SU-DHL-6 (cell line): ENCODE measurements around the gene FAM72A.
"Not testable (repeated sequence)": the region's sequence is repeated elsewhere in the genome, so short reads cannot be mapped to it uniquely, and the experiment has no call there.

ENCODE experiments used
- CTCF ChIP-seq: fragments of 200-600 bp; sonication (generic); IDR thresholded peaks from one replicate; pipeline ENCODE4 v1.5.1; 2017; ENCODE audit warnings: antibody characterized with exemption, mild to moderate bottlenecking, low read length, moderate library complexity; ENCODE audit not compliant: insufficient read depth, poor library complexity, severe bottlenecking
- EZH2phosphoT487 ChIP-seq: fragments of 200-600 bp; sonication (generic), shearing (Covaris generic); conservative IDR thresholded peaks from 2 replicates; pipeline ENCODE4 v1.6.1; 2018; ENCODE audit warnings: mild to moderate bottlenecking, antibody characterized with exemption, low read length, moderate library complexity, mixed read lengths

GRCh38 chr1:206185778-206186177, 16.9 kb downstream of the FAM72A start:
- TF ChIP-seq CTCF, EZH2phosphoT487: not testable (repeated sequence)
